SK-N-SH treated with all-trans-retinoic acid at 6 μM for 48 hours (cell line): ENCODE measurements around the gene AKNA.

Experiments used
- CREB5 ChIP-seq: fragments of 250-450 bp; sonication (Bioruptor Pico); IDR thresholded peaks from 2 replicates; pipeline ENCODE4 v1.5.1; 2020; ENCODE audit warnings: low read depth, mild to moderate bottlenecking, moderate library complexity
- PPARA ChIP-seq: fragments of 250-450 bp; sonication (Bioruptor Pico); IDR thresholded peaks from 2 replicates; pipeline ENCODE4 v1.5.0; 2020; ENCODE audit warnings: mild to moderate bottlenecking, borderline replicate concordance
- TCF4 ChIP-seq: fragments of 250-450 bp; sonication (Bioruptor Pico); IDR thresholded peaks from 2 replicates; pipeline ENCODE4 v1.8.0; 2021; ENCODE audit warnings: mild to moderate bottlenecking, moderate library complexity, borderline replicate concordance
- ZFP3 ChIP-seq: fragments of 250-450 bp; sonication (Bioruptor Pico); IDR thresholded peaks from 2 replicates; pipeline ENCODE4 v1.5.0; 2020; ENCODE audit warnings: mild to moderate bottlenecking, moderate library complexity
- ZFP30 ChIP-seq: fragments of 450-650 bp; formaldehyde crosslinking; IDR thresholded peaks from 2 replicates; pipeline ENCODE4 v1.5.0; 2022; ENCODE audit warnings: mild to moderate bottlenecking, moderate library complexity
- ZNF565 ChIP-seq: fragments of 450-650 bp; formaldehyde crosslinking; conservative IDR thresholded peaks from 2 replicates; pipeline ENCODE4 v1.5.0; 2020; ENCODE audit warnings: low read depth, mild to moderate bottlenecking, moderate library complexity
- ZNF8 ChIP-seq: fragments of 450-650 bp; formaldehyde crosslinking; IDR thresholded peaks from 2 replicates; pipeline ENCODE4 v1.5.0; 2020; ENCODE audit warnings: mild to moderate bottlenecking, moderate library complexity
- TF ChIP-seq, protein P1 (sequence below): fragments of 250-450 bp; sonication (Bioruptor Pico); IDR thresholded peaks from 2 replicates; pipeline ENCODE4 v1.8.0; 2020; ENCODE audit warnings: mild to moderate bottlenecking, moderate library complexity, borderline replicate concordance
- TF ChIP-seq, protein P2 (sequence below): fragments of 250-450 bp; sonication (Bioruptor Pico); IDR thresholded peaks from 2 replicates; pipeline ENCODE4 v1.8.0; 2021; ENCODE audit warnings: low read depth, mild to moderate bottlenecking, moderate library complexity, borderline replicate concordance

- TF ChIP-seq ZFP30 (CRISPR knock-in tag) (no peak), ZNF8 (CRISPR knock-in tag) (no peak), PPARA (CRISPR knock-in tag) (no peak), ZFP3 (CRISPR knock-in tag) (no peak), TCF4 (no peak), ZNF565 (CRISPR knock-in tag) (no peak), CREB5 (CRISPR knock-in tag) (no peak)
- TF ChIP-seq, protein P1, sequence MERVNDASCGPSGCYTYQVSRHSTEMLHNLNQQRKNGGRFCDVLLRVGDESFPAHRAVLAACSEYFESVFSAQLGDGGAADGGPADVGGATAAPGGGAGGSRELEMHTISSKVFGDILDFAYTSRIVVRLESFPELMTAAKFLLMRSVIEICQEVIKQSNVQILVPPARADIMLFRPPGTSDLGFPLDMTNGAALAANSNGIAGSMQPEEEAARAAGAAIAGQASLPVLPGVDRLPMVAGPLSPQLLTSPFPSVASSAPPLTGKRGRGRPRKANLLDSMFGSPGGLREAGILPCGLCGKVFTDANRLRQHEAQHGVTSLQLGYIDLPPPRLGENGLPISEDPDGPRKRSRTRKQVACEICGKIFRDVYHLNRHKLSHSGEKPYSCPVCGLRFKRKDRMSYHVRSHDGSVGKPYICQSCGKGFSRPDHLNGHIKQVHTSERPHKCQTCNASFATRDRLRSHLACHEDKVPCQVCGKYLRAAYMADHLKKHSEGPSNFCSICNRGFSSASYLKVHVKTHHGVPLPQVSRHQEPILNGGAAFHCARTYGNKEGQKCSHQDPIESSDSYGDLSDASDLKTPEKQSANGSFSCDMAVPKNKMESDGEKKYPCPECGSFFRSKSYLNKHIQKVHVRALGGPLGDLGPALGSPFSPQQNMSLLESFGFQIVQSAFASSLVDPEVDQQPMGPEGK (CRISPR knock-in tag), result no peak
- TF ChIP-seq, protein P2, sequence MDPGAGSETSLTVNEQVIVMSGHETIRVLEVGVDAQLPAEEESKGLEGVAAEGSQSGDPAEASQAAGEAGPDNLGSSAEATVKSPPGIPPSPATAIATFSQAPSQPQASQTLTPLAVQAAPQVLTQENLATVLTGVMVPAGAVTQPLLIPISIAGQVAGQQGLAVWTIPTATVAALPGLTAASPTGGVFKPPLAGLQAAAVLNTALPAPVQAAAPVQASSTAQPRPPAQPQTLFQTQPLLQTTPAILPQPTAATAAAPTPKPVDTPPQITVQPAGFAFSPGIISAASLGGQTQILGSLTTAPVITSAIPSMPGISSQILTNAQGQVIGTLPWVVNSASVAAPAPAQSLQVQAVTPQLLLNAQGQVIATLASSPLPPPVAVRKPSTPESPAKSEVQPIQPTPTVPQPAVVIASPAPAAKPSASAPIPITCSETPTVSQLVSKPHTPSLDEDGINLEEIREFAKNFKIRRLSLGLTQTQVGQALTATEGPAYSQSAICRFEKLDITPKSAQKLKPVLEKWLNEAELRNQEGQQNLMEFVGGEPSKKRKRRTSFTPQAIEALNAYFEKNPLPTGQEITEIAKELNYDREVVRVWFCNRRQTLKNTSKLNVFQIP (CRISPR knock-in tag), result no peak
These were observed 4.9 kb upstream of the AKNA start for GRCh38 chr9:114392749-114393112.
